Panc1 (cell line): Measurements from ENCODE around the gene SLC25A14. TPM values are rescaled to one million over a fixed set of nuclear protein-coding genes. Genes with fewer than 3 reads are reported as not detected.

Source experiments
- ATAC-seq: fragments of 200-7000 bp; cut with Tn5 transposase; 2 replicates; pipeline ENCODE4 v1.9.1; 2020; ENCODE audit warnings: mild to moderate bottlenecking, moderate library complexity
- BruUV-seq: library from RNA; stranded (reverse); fragments of 400-500 nt; replicated peaks from 2 replicates; lab custom pipeline; 2021; lab: Mats Ljungman, UMichigan
- CTCF ChIA-PET: fragments of 300-600 bp; sonication (Branson Sonifier 250); formaldehyde crosslinking; loops from one replicate; lab custom pipeline; 2022; ENCODE audit warnings: antibody characterized with exemption; lab: Charles Lee
- POLR2A ChIA-PET: fragments of 300-600 bp; sonication (Branson Sonifier 250); formaldehyde crosslinking; loops from one replicate; lab custom pipeline; 2022; ENCODE audit warnings: antibody characterized with exemption; lab: Charles Lee
- DNase-seq: peaks from one replicate; pipeline ENCODE4 v3.0.0-alpha.2; 2010; ENCODE audit warnings: low read depth, low spot score
- H3K27ac ChIP-seq: 2 replicates; pipeline ENCODE4 v1.5.1; 2011; ENCODE audit warnings: mild to moderate bottlenecking, low read length, inconsistent platforms
- H3K27me3 ChIP-seq: fragments of 200-500 bp; sonication (Bioruptor generic); 2 replicates; pipeline ENCODE4 v1.6.0; 2014; ENCODE audit warnings: low read length, inconsistent platforms; ENCODE audit not compliant: control insufficient read depth, insufficient read depth
- H3K36me3 ChIP-seq: fragments of 200-500 bp; sonication (Bioruptor generic); 2 replicates; pipeline ENCODE4 v1.5.1; 2014; ENCODE audit warnings: inconsistent platforms, mild to moderate bottlenecking, low read length, moderate library complexity; ENCODE audit not compliant: control insufficient read depth, insufficient read depth
- H3K4me1 ChIP-seq: 2 replicates; pipeline ENCODE4 v1.5.1; 2011; ENCODE audit warnings: inconsistent platforms, mild to moderate bottlenecking, low read length, moderate library complexity; ENCODE audit not compliant: control insufficient read depth, insufficient read depth
- H3K4me3 ChIP-seq, 2 experiments: 2 replicates each; pipeline ENCODE4 v1.5.1; 2011 to 2012; ENCODE audit warnings: low read depth in 2 of 2, low read length in 2 of 2, mild to moderate bottlenecking in 2 of 2, inconsistent platforms in 1 of 2, moderate library complexity in 1 of 2
- H3K9me3 ChIP-seq: fragments of 200-500 bp; sonication (Bioruptor generic); 2 replicates; pipeline ENCODE4 v1.5.1; 2014; ENCODE audit warnings: low read depth, mild to moderate bottlenecking, inconsistent platforms, low read length, moderate library complexity; ENCODE audit not compliant: control insufficient read depth, insufficient read depth
- POLR2AphosphoS5 ChIP-seq: IDR thresholded peaks from 2 replicates; pipeline ENCODE4 v1.6.1; 2012; ENCODE audit warnings: mild to moderate bottlenecking, low read depth, low read length, moderate library complexity
- REST ChIP-seq, 2 experiments: IDR thresholded peaks; 2 replicates each; pipeline ENCODE4 v1.6.1; 2011 to 2012; ENCODE audit warnings: low read depth in 2 of 2, control low read depth in 1 of 2, low read length in 1 of 2, mild to moderate bottlenecking in 1 of 2, moderate library complexity in 1 of 2; ENCODE audit not compliant: insufficient read depth in 1 of 2
- SIN3A ChIP-seq: IDR thresholded peaks from 2 replicates; pipeline ENCODE4 v1.6.1; 2012; ENCODE audit warnings: low read depth, mild to moderate bottlenecking, low read length, moderate library complexity, borderline replicate concordance; ENCODE audit not compliant: insufficient read depth
- TCF7L2 ChIP-seq: IDR thresholded peaks from 2 replicates; pipeline ENCODE4 v1.6.1; 2011; ENCODE audit warnings: mild to moderate bottlenecking, low read depth, low read length, inconsistent platforms
- in situ Hi-C: cut with HindIII; loops from 2 replicates; pipeline ENCODE4 v1.10.0; 2016; ENCODE audit warnings: low sequenced_read_pairs, low pct_unique_long_range_greater_than_20kb
- intact Hi-C: fragments of 100-400 bp; cut with micrococcal nuclease; formaldehyde crosslinking; loops from one replicate; pipeline ENCODE4 v1.10.0; 2022; ENCODE audit not compliant: unreplicated experiment
- total RNA-seq: library from RNA; stranded (reverse); gene quantifications from one replicate; pipeline ENCODE4 v1.2.1, GENCODE V29; 2021; ENCODE audit not compliant: unreplicated experiment
- TF ChIP-seq, protein P1 (sequence below): fragments of 450-650 bp; IDR thresholded peaks from 2 replicates; pipeline ENCODE4 v1.5.1; 2017; ENCODE audit warnings: mild to moderate bottlenecking

SLC25A14 gene
- total RNA-seq, 1 experiment from 2014 or later: 25.0 TPM

- Histone ChIP-seq H3K36me3 (no peaks in the 10 kb centered on the region), H3K27ac (no peak overlapping the region), H3K4me1 (peaks cover 8% of the 10 kb centered on the region), H3K27me3 (no peaks in the 10 kb centered on the region), H3K4me3 (no peak overlapping the region), H3K9me3 (no peaks in the 10 kb centered on the region)
- CTCF ChIA-PET: no interaction called here
- TF ChIP-seq POLR2AphosphoS5 (no peak), SIN3A (no peak), TCF7L2 (no peak), REST (IDR thresholded peaks at IDR 0.05; ENCODE audit: insufficient read depth in 1 of 2, low read depth in 2 of 2, low read length in 1 of 2) (no peak)
- TF ChIP-seq, protein P1, sequence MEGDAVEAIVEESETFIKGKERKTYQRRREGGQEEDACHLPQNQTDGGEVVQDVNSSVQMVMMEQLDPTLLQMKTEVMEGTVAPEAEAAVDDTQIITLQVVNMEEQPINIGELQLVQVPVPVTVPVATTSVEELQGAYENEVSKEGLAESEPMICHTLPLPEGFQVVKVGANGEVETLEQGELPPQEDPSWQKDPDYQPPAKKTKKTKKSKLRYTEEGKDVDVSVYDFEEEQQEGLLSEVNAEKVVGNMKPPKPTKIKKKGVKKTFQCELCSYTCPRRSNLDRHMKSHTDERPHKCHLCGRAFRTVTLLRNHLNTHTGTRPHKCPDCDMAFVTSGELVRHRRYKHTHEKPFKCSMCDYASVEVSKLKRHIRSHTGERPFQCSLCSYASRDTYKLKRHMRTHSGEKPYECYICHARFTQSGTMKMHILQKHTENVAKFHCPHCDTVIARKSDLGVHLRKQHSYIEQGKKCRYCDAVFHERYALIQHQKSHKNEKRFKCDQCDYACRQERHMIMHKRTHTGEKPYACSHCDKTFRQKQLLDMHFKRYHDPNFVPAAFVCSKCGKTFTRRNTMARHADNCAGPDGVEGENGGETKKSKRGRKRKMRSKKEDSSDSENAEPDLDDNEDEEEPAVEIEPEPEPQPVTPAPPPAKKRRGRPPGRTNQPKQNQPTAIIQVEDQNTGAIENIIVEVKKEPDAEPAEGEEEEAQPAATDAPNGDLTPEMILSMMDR: no peak
- BruUV-seq: no TSS peak
- no peak for DNase-seq
- in situ Hi-C loops (no loop called here), intact Hi-C loops (no loop called here)
- no peak for ATAC-seq
- POLR2A ChIA-PET: no interaction called here
Measured at GRCh38 chrX:130296297-130296678, 43.4 kb upstream of the SLC25A14 start.

GRCh38 chrX:130296743-130297142, 43.0 kb upstream of the SLC25A14 start:
- POLR2A ChIA-PET: no interaction called here
- CTCF ChIA-PET: no interaction called here
- Histone ChIP-seq H3K27me3 (no peaks in the 10 kb centered on the region), H3K36me3 (no peaks in the 10 kb centered on the region), H3K27ac (no peak overlapping the region), H3K4me3 (no peak overlapping the region), H3K9me3 (no peaks in the 10 kb centered on the region), H3K4me1 (peaks cover 8% of the 10 kb centered on the region)
- TF ChIP-seq TCF7L2: no peak
- intact Hi-C loops: no loop called here
- ATAC-seq (0 out of 2 replicates have a peak, but pooled peaks have one; percentile 68), DNase-seq (no peak)
- in situ Hi-C loops: no loop called here
- BruUV-seq: no TSS peak

DNA sequence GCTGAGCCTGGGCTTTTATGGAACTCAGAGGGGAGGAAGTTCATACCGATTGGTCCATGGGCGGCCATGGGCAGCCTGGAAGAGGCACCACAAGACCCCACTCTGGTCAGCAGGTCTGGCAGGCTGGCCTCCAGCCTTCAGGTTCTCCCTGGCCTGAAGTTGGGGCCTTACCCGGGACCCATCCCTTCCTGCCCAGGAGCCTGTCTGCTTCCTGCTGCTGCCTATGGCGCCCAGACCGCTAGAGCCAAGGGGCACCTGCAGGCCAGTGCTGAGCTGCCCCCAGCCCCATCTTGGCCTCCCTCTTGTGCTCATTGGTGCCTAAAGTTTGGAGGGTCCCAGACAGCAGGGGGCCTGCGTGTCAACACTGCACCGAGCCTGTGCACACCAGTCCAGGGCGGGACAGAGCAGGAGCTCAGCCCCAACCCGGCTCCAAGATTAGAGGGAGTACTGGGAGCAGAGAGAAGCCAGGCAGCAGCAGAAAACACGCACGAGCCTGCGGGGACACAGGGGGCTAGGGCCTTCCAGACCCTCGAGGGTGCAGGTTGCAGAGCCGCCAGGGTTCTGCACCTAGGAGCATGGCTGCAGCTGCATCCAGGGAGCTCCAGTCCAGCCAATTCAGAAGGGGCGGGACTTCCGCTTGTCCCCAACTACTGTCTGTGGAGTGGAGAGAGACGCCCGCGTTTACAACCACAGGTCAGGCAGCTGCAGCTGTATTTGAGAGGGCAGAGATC, 40.3 kb upstream of the SLC25A14 start:
- in situ Hi-C loops: no loop called here
- ATAC-seq: peak; percentile 94

More for the DNA sequence above, 40.3 kb upstream of the SLC25A14 start:
- ChIA-PET POLR2A (interaction anchor here (0.6 to 1.1 kb wide), 2 partner anchors 12 to 581 kb away, joined by 3 read pairs; no protein-coding TSS in a partner anchor), CTCF (no interaction called here)
- TF ChIP-seq TCF7L2 (no peak), SIN3A (no peak), POLR2AphosphoS5 (no peak), REST (IDR thresholded peaks at IDR 0.05; ENCODE audit: insufficient read depth in 1 of 2, low read depth in 2 of 2, low read length in 1 of 2) (no peak)
- TF ChIP-seq, protein P1: no peak
- peak overlapping the region; percentile 45; the same call in 1 of the 2 replicates for H3K27ac ChIP-seq
- H3K4me3 ChIP-seq: peak overlapping the region; percentile 49 to 68
- H3K36me3 ChIP-seq: no peaks in the 10 kb centered on the region
- H3K9me3 ChIP-seq: no peaks in the 10 kb centered on the region
- DNase-seq: no peak
- intact Hi-C loops: no loop called here
- H3K4me1 ChIP-seq: peaks cover 8% of the 10 kb centered on the region
- BruUV-seq: no TSS peak
- no peaks in the 10 kb centered on the region for H3K27me3 ChIP-seq
